HEK293 (cell line): ENCODE results near the gene SOX9.

ENCODE experiments used
- PRDM1 ChIP-seq: fragments of 450-650 bp; formaldehyde crosslinking; IDR thresholded peaks from 2 replicates; pipeline ENCODE4; 2016; ENCODE audit warnings: missing biosample characterization, missing genetic modification characterization
- REST ChIP-seq: fragments of 450-650 bp; formaldehyde crosslinking; IDR thresholded peaks from 2 replicates; pipeline ENCODE4 v1.5.1; 2016; ENCODE audit warnings: missing biosample characterization, missing genetic modification characterization
- SP2 ChIP-seq: fragments of 450-650 bp; formaldehyde crosslinking; IDR thresholded peaks from 2 replicates; pipeline ENCODE4 v1.5.1; 2016; ENCODE audit warnings: missing biosample characterization, missing genetic modification characterization
- TCF7L2 ChIP-seq: IDR thresholded peaks from 2 replicates; pipeline ENCODE4 v1.6.1; 2011; ENCODE audit warnings: low read depth, mild to moderate bottlenecking, inconsistent platforms, low read length, moderate library complexity, borderline replicate concordance
- ZBTB17 ChIP-seq: fragments of 450-650 bp; formaldehyde crosslinking; IDR thresholded peaks from 2 replicates; pipeline ENCODE4 v1.5.1; 2016; ENCODE audit warnings: missing biosample characterization, missing genetic modification characterization
- ZFP3 ChIP-seq: fragments of 450-650 bp; formaldehyde crosslinking; IDR thresholded peaks from 2 replicates; pipeline ENCODE4 v1.5.1; 2016; ENCODE audit warnings: low read depth, missing biosample characterization, missing genetic modification characterization
- ZNF239 ChIP-seq: fragments of 450-650 bp; formaldehyde crosslinking; IDR thresholded peaks from 2 replicates; pipeline ENCODE4 v1.5.1; 2016; ENCODE audit warnings: missing biosample characterization, missing genetic modification characterization
- ZNF26 ChIP-seq: fragments of 450-650 bp; formaldehyde crosslinking; IDR thresholded peaks from 2 replicates; pipeline ENCODE4 v1.5.1; 2016; ENCODE audit warnings: missing biosample characterization, missing genetic modification characterization
- ZNF266 ChIP-seq: fragments of 450-650 bp; formaldehyde crosslinking; IDR thresholded peaks from 2 replicates; pipeline ENCODE4 v1.5.1; 2016; ENCODE audit warnings: missing biosample characterization, missing genetic modification characterization, low read depth
- ZNF274 ChIP-seq, 2 experiments: fragments of 200-500 bp in 1 of 2; fragments of 450-650 bp in 1 of 2; sonication (Bioruptor generic) in 1 of 2; formaldehyde crosslinking in 1 of 2; IDR thresholded peaks; 2 replicates each; pipeline versions ENCODE4 v1.5.1 to v1.6.1; 2014 to 2016; ENCODE audit warnings: borderline replicate concordance in 1 of 2, inconsistent platforms in 1 of 2, low read length in 1 of 2, missing biosample characterization in 1 of 2, missing genetic modification characterization in 1 of 2
- ZNF777 ChIP-seq: fragments of 450-650 bp; formaldehyde crosslinking; IDR thresholded peaks from 2 replicates; pipeline ENCODE4 v1.5.1; 2017; ENCODE audit warnings: missing biosample characterization, missing genetic modification characterization, borderline replicate concordance
- TF ChIP-seq, protein P1 (sequence below): fragments of 450-650 bp; formaldehyde crosslinking; IDR thresholded peaks from 2 replicates; pipeline ENCODE4 v1.5.1; 2016; ENCODE audit warnings: missing biosample characterization, missing genetic modification characterization

GRCh38 chr17:72119873-72120641 is 763 bp upstream of the SOX9 start:
- no peak for TF ChIP-seq SP2 (tag by site-specific recombination)
- TF ChIP-seq REST, result 0 out of 2 replicates have a peak, but pooled peaks have one; percentile 12
- TF ChIP-seq, protein P1, sequence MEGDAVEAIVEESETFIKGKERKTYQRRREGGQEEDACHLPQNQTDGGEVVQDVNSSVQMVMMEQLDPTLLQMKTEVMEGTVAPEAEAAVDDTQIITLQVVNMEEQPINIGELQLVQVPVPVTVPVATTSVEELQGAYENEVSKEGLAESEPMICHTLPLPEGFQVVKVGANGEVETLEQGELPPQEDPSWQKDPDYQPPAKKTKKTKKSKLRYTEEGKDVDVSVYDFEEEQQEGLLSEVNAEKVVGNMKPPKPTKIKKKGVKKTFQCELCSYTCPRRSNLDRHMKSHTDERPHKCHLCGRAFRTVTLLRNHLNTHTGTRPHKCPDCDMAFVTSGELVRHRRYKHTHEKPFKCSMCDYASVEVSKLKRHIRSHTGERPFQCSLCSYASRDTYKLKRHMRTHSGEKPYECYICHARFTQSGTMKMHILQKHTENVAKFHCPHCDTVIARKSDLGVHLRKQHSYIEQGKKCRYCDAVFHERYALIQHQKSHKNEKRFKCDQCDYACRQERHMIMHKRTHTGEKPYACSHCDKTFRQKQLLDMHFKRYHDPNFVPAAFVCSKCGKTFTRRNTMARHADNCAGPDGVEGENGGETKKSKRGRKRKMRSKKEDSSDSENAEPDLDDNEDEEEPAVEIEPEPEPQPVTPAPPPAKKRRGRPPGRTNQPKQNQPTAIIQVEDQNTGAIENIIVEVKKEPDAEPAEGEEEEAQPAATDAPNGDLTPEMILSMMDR (tag by site-specific recombination), result no peak
- no peak for TF ChIP-seq ZNF266
- TF ChIP-seq TCF7L2, result no peak
- TF ChIP-seq ZBTB17, result no peak
- TF ChIP-seq ZNF777 (tag by site-specific recombination), result no peak
- no peak for TF ChIP-seq ZNF274 (IDR thresholded peaks at IDR 0.05; ENCODE audit: low read length)
- TF ChIP-seq ZNF274 (tag by site-specific recombination; IDR thresholded peaks at IDR 0.05; ENCODE audit: borderline replicate concordance), result no peak
- TF ChIP-seq ZNF26 (tag by site-specific recombination), result no peak
- 0 out of 2 replicates have a peak, but pooled peaks have one; percentile 22 for TF ChIP-seq PRDM1
- no peak for TF ChIP-seq ZFP3
- TF ChIP-seq ZNF239 (tag by site-specific recombination), result no peak
